KMS-11 (cell line): ENCODE data around the gene CNR1.

Experiments
- H2AFZ ChIP-seq: fragments of 200-600 bp; sonication (generic); 2 replicates; pipeline ENCODE4 v1.6.1; 2016; ENCODE audit warnings: antibody characterized with exemption, mixed run types, low read depth
- H3K27ac ChIP-seq: fragments of 200-600 bp; sonication (generic); 2 replicates; pipeline ENCODE4 v1.6.1; 2016; ENCODE audit warnings: mild to moderate bottlenecking, mixed run types
- H3K27me3 ChIP-seq: fragments of 200-600 bp; sonication (generic); 2 replicates; pipeline ENCODE4 v1.6.1; 2017; ENCODE audit warnings: mild to moderate bottlenecking, low read depth, mixed run types, moderate library complexity; ENCODE audit not compliant: insufficient read depth
- H3K36me3 ChIP-seq: fragments of 200-600 bp; sonication (generic); 2 replicates; pipeline ENCODE4 v1.6.1; 2017; ENCODE audit warnings: mild to moderate bottlenecking, mixed run types; ENCODE audit not compliant: insufficient read depth
- H3K4me1 ChIP-seq: fragments of 200-600 bp; sonication (generic); 2 replicates; pipeline ENCODE4 v1.6.1; 2016; ENCODE audit warnings: mild to moderate bottlenecking, low read depth, mixed run types; ENCODE audit not compliant: poor library complexity, severe bottlenecking
- H3K4me2 ChIP-seq: fragments of 200-600 bp; sonication (generic); 2 replicates; pipeline ENCODE4 v1.7.0; 2016; ENCODE audit warnings: mild to moderate bottlenecking, mixed run types
- H3K4me3 ChIP-seq: fragments of 200-600 bp; sonication (generic); IDR thresholded peaks from 2 replicates; pipeline ENCODE4 v1.6.1; 2017; ENCODE audit warnings: low read depth, low read length, mixed read lengths; ENCODE audit not compliant: insufficient read depth
- H3K79me2 ChIP-seq: fragments of 200-600 bp; sonication (generic); 2 replicates; pipeline ENCODE4 v1.6.1; 2016; ENCODE audit warnings: low read depth, mixed run types; ENCODE audit not compliant: insufficient read depth
- H3K9ac ChIP-seq: fragments of 200-600 bp; sonication (generic); 2 replicates; pipeline ENCODE4 v1.6.1; 2016; ENCODE audit warnings: mild to moderate bottlenecking, mixed run types
- H4K20me1 ChIP-seq: fragments of 200-600 bp; sonication (generic); 2 replicates; pipeline ENCODE4 v1.6.1; 2016; ENCODE audit warnings: mild to moderate bottlenecking, mixed run types; ENCODE audit not compliant: insufficient read depth
- TF ChIP-seq, protein P1 (sequence below): fragments of 200-600 bp; sonication (generic); conservative IDR thresholded peaks from 2 replicates; pipeline ENCODE4 v1.6.1; 2017; ENCODE audit warnings: low read depth, mild to moderate bottlenecking, antibody characterized with exemption, low read length, moderate library complexity, mixed read lengths

CNR1 gene

DNA sequence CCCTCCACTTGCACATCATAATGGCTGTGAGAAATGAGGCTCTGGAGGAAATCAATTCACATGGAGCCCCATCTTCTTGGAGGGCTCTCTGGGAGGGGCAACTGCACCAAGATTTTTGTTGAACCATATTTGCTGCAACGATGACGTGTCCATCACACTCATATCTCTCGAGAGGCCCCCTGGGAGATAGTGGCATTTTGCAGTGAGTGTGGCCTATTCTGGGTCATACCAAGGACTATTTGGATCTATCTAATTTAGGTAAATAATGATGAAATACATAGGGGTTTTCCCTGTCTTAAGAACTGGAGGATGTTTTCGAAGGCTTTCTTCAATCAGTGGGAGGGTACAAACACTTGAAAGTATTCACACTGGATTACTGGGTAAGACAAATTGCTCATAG, 31.6 kb downstream of the CNR1 start:
- no peak overlapping the region for H3K27ac ChIP-seq
- TF ChIP-seq, protein P1, sequence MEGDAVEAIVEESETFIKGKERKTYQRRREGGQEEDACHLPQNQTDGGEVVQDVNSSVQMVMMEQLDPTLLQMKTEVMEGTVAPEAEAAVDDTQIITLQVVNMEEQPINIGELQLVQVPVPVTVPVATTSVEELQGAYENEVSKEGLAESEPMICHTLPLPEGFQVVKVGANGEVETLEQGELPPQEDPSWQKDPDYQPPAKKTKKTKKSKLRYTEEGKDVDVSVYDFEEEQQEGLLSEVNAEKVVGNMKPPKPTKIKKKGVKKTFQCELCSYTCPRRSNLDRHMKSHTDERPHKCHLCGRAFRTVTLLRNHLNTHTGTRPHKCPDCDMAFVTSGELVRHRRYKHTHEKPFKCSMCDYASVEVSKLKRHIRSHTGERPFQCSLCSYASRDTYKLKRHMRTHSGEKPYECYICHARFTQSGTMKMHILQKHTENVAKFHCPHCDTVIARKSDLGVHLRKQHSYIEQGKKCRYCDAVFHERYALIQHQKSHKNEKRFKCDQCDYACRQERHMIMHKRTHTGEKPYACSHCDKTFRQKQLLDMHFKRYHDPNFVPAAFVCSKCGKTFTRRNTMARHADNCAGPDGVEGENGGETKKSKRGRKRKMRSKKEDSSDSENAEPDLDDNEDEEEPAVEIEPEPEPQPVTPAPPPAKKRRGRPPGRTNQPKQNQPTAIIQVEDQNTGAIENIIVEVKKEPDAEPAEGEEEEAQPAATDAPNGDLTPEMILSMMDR, result no peak
- no peak overlapping the region for H3K4me3 ChIP-seq
- no peaks in the 10 kb centered on the region for H3K79me2 ChIP-seq
- no peaks in the 10 kb centered on the region for H3K4me1 ChIP-seq
- H4K20me1 ChIP-seq, result no peaks in the 10 kb centered on the region
- no peaks in the 10 kb centered on the region for H3K36me3 ChIP-seq
- H3K9ac ChIP-seq, result no peak overlapping the region
- no peak overlapping the region for H3K4me2 ChIP-seq
- no peaks in the 10 kb centered on the region for H3K27me3 ChIP-seq
- no peak overlapping the region for H2AFZ ChIP-seq

GRCh38 chr6:88133718-88134117, 32.4 kb downstream of the CNR1 start:
- H4K20me1 ChIP-seq, result no peaks in the 10 kb centered on the region
- no peak overlapping the region for H3K27ac ChIP-seq
- H3K27me3 ChIP-seq, result no peaks in the 10 kb centered on the region
- no peak overlapping the region for H3K4me3 ChIP-seq
- TF ChIP-seq, protein P1, result no peak
- H3K79me2 ChIP-seq, result no peaks in the 10 kb centered on the region
- no peaks in the 10 kb centered on the region for H3K4me1 ChIP-seq
- H3K9ac ChIP-seq, result no peak overlapping the region
- no peaks in the 10 kb centered on the region for H3K36me3 ChIP-seq
- no peak overlapping the region for H3K4me2 ChIP-seq
- no peak overlapping the region for H2AFZ ChIP-seq

DNA sequence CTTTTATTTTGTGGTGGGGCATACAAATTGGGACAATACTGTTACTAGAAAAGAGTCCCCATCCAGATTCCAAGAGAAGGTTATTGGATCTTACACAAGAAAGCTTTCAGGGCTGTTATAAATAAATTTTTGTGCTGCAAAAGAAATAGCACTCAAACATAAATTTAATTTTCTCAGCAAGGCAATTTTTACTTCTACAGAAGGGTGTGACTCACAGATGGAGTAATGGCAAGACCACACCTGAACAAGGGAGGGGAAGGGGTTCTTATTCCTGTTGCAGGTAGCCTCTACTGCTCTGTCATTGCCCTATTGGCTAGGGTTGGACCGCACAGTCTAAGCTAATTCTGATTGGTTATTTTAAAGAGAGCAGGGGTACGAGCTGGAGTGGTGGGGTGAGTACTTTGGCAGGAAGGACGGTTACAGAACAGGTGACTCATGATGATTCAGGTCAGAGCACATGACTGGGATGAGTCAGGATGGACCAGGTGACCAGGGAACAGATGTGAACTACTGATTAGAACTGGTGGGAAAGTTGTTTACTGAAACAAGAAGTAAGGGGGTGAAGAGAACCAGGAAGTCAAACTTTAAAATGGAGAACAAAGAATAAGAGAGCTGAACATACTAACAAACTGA, 41.1 kb downstream of the CNR1 start:
- H3K27ac ChIP-seq, result no peak overlapping the region
- no peaks in the 10 kb centered on the region for H3K4me1 ChIP-seq
- no peaks in the 10 kb centered on the region for H3K36me3 ChIP-seq
- H3K9ac ChIP-seq, result no peak overlapping the region
- TF ChIP-seq, protein P1, result no peak
- no peak overlapping the region for H3K4me3 ChIP-seq
- H4K20me1 ChIP-seq, result no peaks in the 10 kb centered on the region
- no peak overlapping the region for H2AFZ ChIP-seq
- H3K79me2 ChIP-seq, result no peaks in the 10 kb centered on the region
- H3K27me3 ChIP-seq, result no peaks in the 10 kb centered on the region
- H3K4me2 ChIP-seq, result no peak overlapping the region

DNA sequence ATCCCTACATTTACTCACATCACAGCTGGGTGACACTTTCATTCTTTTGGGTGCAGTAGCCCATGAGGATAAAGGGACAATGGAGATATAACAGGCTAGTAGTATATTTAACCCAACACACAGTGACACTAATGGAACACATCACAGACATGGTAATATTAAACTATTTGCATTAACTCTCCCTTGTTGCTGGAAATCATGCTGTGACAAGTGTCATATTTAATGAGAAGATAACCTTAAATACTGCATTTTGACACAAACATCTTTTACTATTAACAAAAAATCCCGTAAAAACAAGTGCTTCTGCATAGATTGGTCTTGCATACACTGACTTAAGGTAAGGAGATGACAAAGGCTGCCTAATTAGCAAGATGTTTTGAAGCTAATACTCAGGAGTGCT, 45.5 kb downstream of the CNR1 start:
- H3K27ac ChIP-seq, result no peak overlapping the region
- H3K9ac ChIP-seq, result no peak overlapping the region
- no peak overlapping the region for H3K4me2 ChIP-seq
- TF ChIP-seq, protein P1, result no peak
- H3K4me3 ChIP-seq, result no peak overlapping the region
- H3K27me3 ChIP-seq, result no peaks in the 10 kb centered on the region
- no peaks in the 10 kb centered on the region for H3K36me3 ChIP-seq
- H3K4me1 ChIP-seq, result no peaks in the 10 kb centered on the region
- H2AFZ ChIP-seq, result no peak overlapping the region
- H3K79me2 ChIP-seq, result no peaks in the 10 kb centered on the region
- H4K20me1 ChIP-seq, result no peaks in the 10 kb centered on the region
